Trophoblast cell (in vitro differentiated cells and primary cell): ENCODE measurements around the gene MTMR3.

ENCODE experiments used
- DNase-seq, 2 donors: peaks; one replicate each; pipeline ENCODE4 v3.0.0-alpha.2; 2016
- H2AFZ ChIP-seq: 2 replicates; pipeline ENCODE4 v1.6.1; 2013; ENCODE audit warnings: low read length, moderate library complexity, mild to moderate bottlenecking; ENCODE audit not compliant: insufficient read depth, poor library complexity
- H2AK5ac ChIP-seq: 2 replicates; pipeline ENCODE4 v1.6.1; 2013; ENCODE audit warnings: mild to moderate bottlenecking, low read length
- H2BK120ac ChIP-seq: 2 replicates; pipeline ENCODE4 v1.6.1; 2013; ENCODE audit warnings: low read length, mild to moderate bottlenecking, moderate library complexity; ENCODE audit not compliant: insufficient read depth, poor library complexity
- H2BK12ac ChIP-seq: 2 replicates; pipeline ENCODE4 v1.6.1; 2013; ENCODE audit warnings: mild to moderate bottlenecking, low read length, moderate library complexity
- H2BK5ac ChIP-seq: 2 replicates; pipeline ENCODE4 v1.6.1; 2013; ENCODE audit warnings: low read length, low read depth, moderate library complexity, mild to moderate bottlenecking; ENCODE audit not compliant: poor library complexity
- H3K14ac ChIP-seq: 2 replicates; pipeline ENCODE4 v1.6.1; 2013; ENCODE audit warnings: mild to moderate bottlenecking, low read length
- H3K18ac ChIP-seq: 2 replicates; pipeline ENCODE4 v1.6.1; 2013; ENCODE audit warnings: mild to moderate bottlenecking, low read length
- H3K23ac ChIP-seq: 2 replicates; pipeline ENCODE4 v1.6.1; 2013; ENCODE audit warnings: low read length
- H3K27ac ChIP-seq: 2 replicates; pipeline ENCODE4 v1.5.1; 2013; ENCODE audit warnings: low read depth, mild to moderate bottlenecking, inconsistent platforms, low read length, moderate library complexity
- H3K27me3 ChIP-seq: 2 replicates; pipeline ENCODE4 v1.6.1; 2013; ENCODE audit warnings: inconsistent platforms, mild to moderate bottlenecking, low read length, moderate library complexity; ENCODE audit not compliant: insufficient read depth
- H3K36me3 ChIP-seq, 2 experiments: 1 replicate in 1 of 2; 2 replicates in 1 of 2; pipeline ENCODE4 v1.6.1; 2013; ENCODE audit warnings: low read length in 2 of 2, mild to moderate bottlenecking in 2 of 2, moderate library complexity in 1 of 2; ENCODE audit not compliant: insufficient read depth in 2 of 2, control insufficient read depth in 1 of 2
- H3K4ac ChIP-seq: 2 replicates; pipeline ENCODE4 v1.6.1; 2013; ENCODE audit warnings: low read depth, mild to moderate bottlenecking, low read length, moderate library complexity
- H3K4me1 ChIP-seq, 2 experiments: 1 replicate in 1 of 2; 2 replicates in 1 of 2; pipeline ENCODE4 v1.6.1; 2013; ENCODE audit warnings: low read length in 2 of 2, mild to moderate bottlenecking in 2 of 2, moderate library complexity in 1 of 2; ENCODE audit not compliant: insufficient read depth in 2 of 2, control insufficient read depth in 1 of 2
- H3K4me2 ChIP-seq: 2 replicates; pipeline ENCODE4 v1.6.1; 2013; ENCODE audit warnings: inconsistent platforms, mild to moderate bottlenecking, low read length, moderate library complexity
- H3K4me3 ChIP-seq: 2 replicates; pipeline ENCODE4 v1.5.1; 2013; ENCODE audit warnings: mild to moderate bottlenecking, low read depth, low read length, inconsistent platforms
- H3K79me1 ChIP-seq: one replicate; pipeline ENCODE4 v1.6.1; 2013; ENCODE audit warnings: low read length
- H3K79me2 ChIP-seq: 2 replicates; pipeline ENCODE4 v1.6.1; 2013; ENCODE audit warnings: low read length, mild to moderate bottlenecking; ENCODE audit not compliant: control insufficient read depth, insufficient read depth, poor library complexity
- H3K9ac ChIP-seq: 2 replicates; pipeline ENCODE4 v1.6.1; 2013; ENCODE audit warnings: mild to moderate bottlenecking, low read length
- H3K9me3 ChIP-seq: 2 replicates; pipeline ENCODE4 v1.6.1; 2013; ENCODE audit warnings: low read depth, mild to moderate bottlenecking, control low read depth, inconsistent platforms, low read length; ENCODE audit not compliant: insufficient read depth
- H4K12ac ChIP-seq: 2 replicates; pipeline ENCODE4 v1.6.1; 2013; ENCODE audit warnings: low read depth, mild to moderate bottlenecking, low read length, moderate library complexity
- H4K8ac ChIP-seq: 2 replicates; pipeline ENCODE4 v1.6.1; 2013; ENCODE audit warnings: low read depth, mild to moderate bottlenecking, low read length, moderate library complexity
- H4K91ac ChIP-seq: one replicate; pipeline ENCODE4 v1.6.1; 2013; ENCODE audit warnings: low read depth, mild to moderate bottlenecking, low read length, moderate library complexity
- WGBS: extraction: QIAGEN DNeasy Blood & Tissue Kit; methylation state at CpG from one replicate; pipeline ENCODE4 v1.1.7; 2013; ENCODE audit warnings: missing lambda C conversion rate; ENCODE audit not compliant: insufficient read length, insufficient coverage; ENCODE audit errors: extremely low coverage; 5-methylcytosine and 5-hydroxymethylcytosine counted together

MTMR3 gene

DNA sequence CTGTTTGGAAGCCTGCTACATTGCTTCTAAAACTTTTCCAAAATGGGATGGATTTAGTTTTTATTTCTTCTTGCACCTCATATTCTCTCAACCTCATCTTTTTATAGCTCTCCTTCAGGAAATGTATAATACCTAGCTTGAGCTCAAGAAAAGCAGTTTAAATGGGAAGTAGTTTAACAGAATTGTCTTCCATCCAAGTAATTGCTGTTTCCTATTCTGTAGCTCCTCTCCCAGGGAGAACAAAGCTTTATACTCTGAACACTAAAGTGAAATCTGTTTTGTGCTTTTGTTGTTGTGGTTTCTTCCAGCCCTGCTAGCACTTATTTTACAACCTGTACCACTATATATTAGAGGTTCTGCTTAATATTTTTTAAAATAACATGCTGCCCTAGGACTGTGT lies 114.1 kb downstream of the MTMR3 start:
- Histone ChIP-seq H2BK120ac (no peak overlapping the region), H2AK5ac (no peak overlapping the region), H2BK5ac (no peak overlapping the region), H3K36me3 (peaks cover 0 to 3% of the 10 kb centered on the region in 2 experiments), H3K27me3 (no peaks in the 10 kb centered on the region), H3K79me1 (no peaks in the 10 kb centered on the region), H3K4me2 (no peak overlapping the region), H3K23ac (no peak overlapping the region), H3K9me3 (no peaks in the 10 kb centered on the region), H3K79me2 (no peaks in the 10 kb centered on the region), H3K4me1 (peaks cover 0 to 3% of the 10 kb centered on the region in 2 experiments), H2BK12ac (no peak overlapping the region), H4K91ac (no peak overlapping the region), H3K14ac (no peak overlapping the region), H3K4me3 (no peak overlapping the region), H4K8ac (no peak overlapping the region), H3K4ac (no peak overlapping the region), H2AFZ (no peak overlapping the region), H4K12ac (no peak overlapping the region), H3K18ac (no peak overlapping the region), H3K27ac (no peak overlapping the region), H3K9ac (no peak overlapping the region)
- no peak for DNase-seq

DNA sequence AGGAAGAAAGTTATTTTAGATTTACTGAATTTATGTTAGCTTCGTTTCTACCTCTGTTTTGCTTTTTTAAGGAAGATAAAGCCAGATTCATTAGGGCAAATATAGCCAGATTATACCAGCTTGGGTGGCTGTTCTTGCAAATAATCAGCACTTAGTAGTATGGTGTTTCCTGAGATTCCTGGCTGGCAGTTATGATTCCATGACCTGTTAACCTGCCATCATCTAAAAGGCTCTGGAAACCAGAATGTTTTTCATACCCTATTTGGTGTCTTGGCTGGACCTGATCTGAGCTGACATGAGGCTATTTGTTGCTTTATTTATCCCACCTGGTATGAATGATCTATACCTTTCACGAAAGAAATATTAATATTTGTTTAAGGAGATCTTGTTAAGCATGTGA lies 114.5 kb downstream of the MTMR3 start:
- WGBS = no CpG with 5 or more reads among the region's 2 CpGs
- no peak overlapping the region for H2AFZ ChIP-seq
- no peak overlapping the region for H2BK5ac ChIP-seq
- peaks cover 0 to 3% of the 10 kb centered on the region in 2 experiments for H3K4me1 ChIP-seq
- no peaks in the 10 kb centered on the region for H3K79me1 ChIP-seq
- no peak overlapping the region for H4K8ac ChIP-seq
- H2BK12ac ChIP-seq = no peak overlapping the region
- no peak overlapping the region for H2AK5ac ChIP-seq
- H3K4me3 ChIP-seq = no peak overlapping the region
- no peaks in the 10 kb centered on the region for H3K27me3 ChIP-seq
- no peak overlapping the region for H3K4ac ChIP-seq
- H4K12ac ChIP-seq = no peak overlapping the region
- H3K9me3 ChIP-seq = no peaks in the 10 kb centered on the region
- H2BK120ac ChIP-seq = no peak overlapping the region
- no peak overlapping the region for H3K23ac ChIP-seq
- H3K27ac ChIP-seq = no peak overlapping the region
- no peaks in the 10 kb centered on the region for H3K79me2 ChIP-seq
- H4K91ac ChIP-seq = no peak overlapping the region
- H3K36me3 ChIP-seq = peaks cover 0 to 2% of the 10 kb centered on the region in 2 experiments
- no peak overlapping the region for H3K18ac ChIP-seq
- H3K14ac ChIP-seq = no peak overlapping the region
- H3K9ac ChIP-seq = no peak overlapping the region
- no peak overlapping the region for H3K4me2 ChIP-seq
- DNase-seq = no peak

DNA sequence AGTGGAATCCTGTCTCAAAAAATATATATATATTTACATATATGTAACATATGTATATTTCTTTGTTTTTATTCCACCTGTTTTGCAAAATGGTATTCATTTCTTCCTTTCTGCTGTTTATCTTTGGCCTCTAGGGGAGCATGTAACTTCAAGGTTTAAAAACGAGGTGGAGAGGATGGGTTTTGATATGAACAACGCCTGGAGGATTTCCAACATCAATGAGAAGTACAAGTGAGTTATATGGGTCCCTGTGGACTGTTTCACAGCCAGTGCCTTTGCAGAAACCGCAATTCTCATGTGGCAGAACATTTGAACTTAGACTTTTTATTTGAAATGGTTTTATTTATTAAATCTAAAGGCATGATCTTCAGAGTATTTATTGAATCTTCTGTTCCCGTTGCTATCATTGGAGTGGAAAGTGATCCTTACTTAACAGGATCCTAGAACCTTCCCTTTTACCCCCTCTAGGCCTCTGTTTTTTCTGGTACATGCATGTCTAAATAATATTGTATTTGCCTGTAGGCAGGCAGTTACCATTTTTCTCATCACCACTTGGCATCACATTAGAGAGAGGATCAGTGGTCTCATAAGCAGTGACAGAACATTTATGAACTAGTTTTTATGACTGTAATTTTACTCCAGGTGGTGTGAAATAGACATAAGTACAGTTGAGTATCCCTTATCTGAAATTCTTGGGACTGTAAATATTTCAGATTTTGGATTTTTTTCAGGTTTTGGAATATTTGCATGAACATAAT lies 115.8 kb downstream of the MTMR3 start:
- Histone ChIP-seq H4K8ac (no peak overlapping the region), H3K18ac (no peak overlapping the region), H3K9ac (no peak overlapping the region), H3K14ac (no peak overlapping the region), H3K79me2 (no peaks in the 10 kb centered on the region), H3K23ac (no peak overlapping the region), H3K36me3 (peaks cover 4% of the 10 kb centered on the region in 2 experiments), H3K27ac (no peak overlapping the region), H3K79me1 (no peaks in the 10 kb centered on the region), H2AFZ (no peak overlapping the region), H3K27me3 (no peaks in the 10 kb centered on the region), H4K12ac (no peak overlapping the region), H3K4ac (no peak overlapping the region), H2BK120ac (no peak overlapping the region), H2BK5ac (no peak overlapping the region), H3K4me3 (no peak overlapping the region), H3K9me3 (no peaks in the 10 kb centered on the region), H3K4me1 (no peaks in the 10 kb centered on the region), H2BK12ac (no peak overlapping the region), H3K4me2 (no peak overlapping the region), H4K91ac (no peak overlapping the region), H2AK5ac (no peak overlapping the region)
- DNase-seq = no peak
- whole genome bisulfite sequencing = no CpG with 5 or more reads among the region's 4 CpGs

DNA sequence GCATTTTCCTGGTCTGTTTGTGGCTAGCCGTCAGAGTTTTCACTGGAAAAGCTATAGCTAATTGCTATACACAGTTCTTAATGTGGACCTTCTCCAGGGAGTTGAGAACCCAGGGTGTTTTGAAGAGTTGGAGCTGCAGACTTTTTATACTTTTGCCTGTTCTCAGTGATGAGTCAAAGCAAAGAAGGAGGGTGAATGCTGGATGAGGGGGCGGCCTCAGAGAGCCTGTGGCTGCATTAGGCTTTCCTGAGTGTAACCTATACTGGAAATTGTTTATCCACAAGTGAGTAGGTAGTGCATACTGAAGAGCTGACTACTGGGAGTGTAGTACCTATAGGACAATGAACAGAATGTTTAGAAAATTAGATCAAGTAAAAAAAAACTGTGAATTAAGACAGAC lies 117.6 kb downstream of the MTMR3 start:
- Histone ChIP-seq H2BK5ac (no peak overlapping the region), H2AFZ (no peak overlapping the region), H2BK120ac (no peak overlapping the region), H4K91ac (no peak overlapping the region), H3K27me3 (no peaks in the 10 kb centered on the region), H2BK12ac (no peak overlapping the region), H3K4me3 (no peak overlapping the region), H3K79me2 (no peaks in the 10 kb centered on the region), H3K4me2 (no peak overlapping the region), H2AK5ac (no peak overlapping the region), H3K36me3 (peaks cover 4 to 8% of the 10 kb centered on the region in 2 experiments), H3K4ac (no peak overlapping the region), H4K12ac (no peak overlapping the region), H3K18ac (no peak overlapping the region), H4K8ac (no peak overlapping the region), H3K27ac (no peak overlapping the region), H3K4me1 (no peaks in the 10 kb centered on the region), H3K79me1 (no peaks in the 10 kb centered on the region), H3K9me3 (no peaks in the 10 kb centered on the region), H3K23ac (no peak overlapping the region), H3K9ac (no peak overlapping the region), H3K14ac (no peak overlapping the region)
- no peak for DNase-seq
- WGBS = no CpG with 5 or more reads among the region's 2 CpGs
